ENCODE measurements around the gene AGER. TPM values are rescaled to one million over a fixed set of nuclear protein-coding genes. Genes with fewer than 3 reads are reported as not detected.

Gene AGER
- total and polyA plus RNA-seq, 9 of the 15 experiments (the other 6 are each of a cell fraction or from before 2014, with no cell fraction given) = 1.2 to 11.5 (median 4.1) TPM

GRCh38 chr6:32153564-32154513 lies 30.2 kb downstream of the AGER start, which contains the start of gene PPT2 (continued):
- TF ChIP-seq POLR3A (IDR thresholded peaks at IDR 0.05; ENCODE audit: borderline replicate concordance, extremely low read depth, insufficient read depth, insufficient read length) (no peak), TBP (optimal IDR thresholded peaks at IDR 0.05; ENCODE audit: low read depth, low read length) (peak; percentile 71), ETS1 (conservative IDR thresholded peaks at IDR 0.05; ENCODE audit: control insufficient read depth, low read depth, low read length) (peak; percentile 86), E2F8 (IDR thresholded peaks at IDR 0.05; ENCODE audit: low read depth, partially characterized antibody) (peak; percentile 83), ZC3H11A (IDR thresholded peaks at IDR 0.05; ENCODE audit: low read depth, low read length) (0 out of 2 replicates have a peak, but pooled peaks have one; percentile 16), ZBTB1 (CRISPR knock-in tag; IDR thresholded peaks at IDR 0.05; ENCODE audit: borderline replicate concordance, low read depth) (peak; percentile 83; the same call in 1 of the 2 replicates), PML (IDR thresholded peaks at IDR 0.05; ENCODE audit: low read length) (no peak), TSHZ1 (CRISPR knock-in tag; IDR thresholded peaks at IDR 0.05) (no peak), PPARD (CRISPR knock-in tag; IDR thresholded peaks at IDR 0.05) (no peak), CREB5 (CRISPR knock-in tag; IDR thresholded peaks at IDR 0.05) (no peak), CHAMP1 (IDR thresholded peaks at IDR 0.05) (peak; percentile 50; the same call in 1 of the 2 replicates), MCM7 (IDR thresholded peaks at IDR 0.05) (no peak), SMAD3 (CRISPR knock-in tag; conservative IDR thresholded peaks at IDR 0.05) (no peak), FOXA1 (IDR thresholded peaks at IDR 0.05; ENCODE audit: borderline replicate concordance) (no peak)
